IMR-90 (cell line): ENCODE measurements around the gene IL12RB1. TPM values are rescaled to one million over a fixed set of nuclear protein-coding genes. Genes with fewer than 3 reads are reported as not detected.
A peak's percentile ranks its signal among the peaks of the same experiment; 100 is the strongest.

ENCODE experiments used
- ATAC-seq: fragments of 200-7000 bp; cut with Tn5 transposase; 2 replicates; pipeline ENCODE4 v1.9.1; 2020; ENCODE audit warnings: low read depth, mild to moderate bottlenecking, moderate library complexity
- BruUV-seq: library from RNA; stranded (reverse); fragments of 400-500 nt; replicated peaks from 2 replicates; lab custom pipeline; 2021; lab: Mats Ljungman, UMichigan
- CTCF ChIA-PET: fragments of 300-600 bp; formaldehyde crosslinking; extraction: SDS; loops from one replicate; lab custom pipeline; 2021; ENCODE audit warnings: antibody characterized with exemption; lab: Yijun Ruan, JAX
- POLR2A ChIA-PET: fragments of 300-600 bp; sonication (Branson Sonifier 250); formaldehyde crosslinking; loops from one replicate; lab custom pipeline; 2022; ENCODE audit warnings: antibody characterized with exemption; ENCODE audit not compliant: unreplicated experiment; lab: Charles Lee
- DNase-seq: peaks from one replicate; pipeline ENCODE4 v3.0.0; 2013
- H2AFZ ChIP-seq: replicated peaks from 2 replicates; pipeline ENCODE3; 2013; ENCODE audit warnings: low read length, mild to moderate bottlenecking; ENCODE audit not compliant: poor library complexity
- H2AK5ac ChIP-seq: 2 replicates; pipeline ENCODE4 v1.6.1; 2013; ENCODE audit warnings: low read depth, low read length, inconsistent platforms
- H2AK9ac ChIP-seq: replicated peaks from 2 replicates; pipeline ENCODE3; 2013; ENCODE audit warnings: mild to moderate bottlenecking, low read depth, low read length, moderate library complexity; ENCODE audit not compliant: poor library complexity
- H2BK120ac ChIP-seq: 2 replicates; pipeline ENCODE4 v1.6.1; 2013; ENCODE audit warnings: low read depth, low read length, inconsistent platforms
- H2BK15ac ChIP-seq: 3 replicates; pipeline ENCODE4 v1.6.1; 2013; ENCODE audit warnings: low read depth, low read length, inconsistent platforms
- H2BK20ac ChIP-seq: 2 replicates; pipeline ENCODE4 v1.6.1; 2013; ENCODE audit warnings: low read depth, mild to moderate bottlenecking, inconsistent platforms, low read length, moderate library complexity
- H2BK5ac ChIP-seq: 2 replicates; pipeline ENCODE4 v1.6.1; 2013; ENCODE audit warnings: mild to moderate bottlenecking, low read depth, low read length, inconsistent platforms; ENCODE audit not compliant: poor library complexity, severe bottlenecking
- H3K14ac ChIP-seq: replicated peaks from 2 replicates; pipeline ENCODE4 v1.6.1; 2013; ENCODE audit warnings: low read depth, low read length, inconsistent platforms
- H3K18ac ChIP-seq: 2 replicates; pipeline ENCODE4 v1.6.1; 2013; ENCODE audit warnings: low read depth, low read length, control low read depth
- H3K23ac ChIP-seq: 2 replicates; pipeline ENCODE4 v1.6.1; 2013; ENCODE audit warnings: low read depth, low read length, inconsistent platforms
- H3K27ac ChIP-seq: 2 replicates; pipeline ENCODE4 v1.5.1; 2013; ENCODE audit warnings: mild to moderate bottlenecking, control low read depth, low read length; ENCODE audit not compliant: insufficient read depth
- H3K27me3 ChIP-seq: 2 replicates; pipeline ENCODE4 v1.6.1; 2013; ENCODE audit warnings: low read length; ENCODE audit not compliant: control insufficient read depth, insufficient read depth
- H3K36me3 ChIP-seq: 2 replicates; pipeline ENCODE4 v1.6.1; 2013; ENCODE audit warnings: low read length, mixed read lengths; ENCODE audit not compliant: control insufficient read depth, insufficient read depth
- H3K4ac ChIP-seq: 2 replicates; pipeline ENCODE4 v1.6.1; 2013; ENCODE audit warnings: low read depth, low read length, inconsistent platforms
- H3K4me1 ChIP-seq: 2 replicates; pipeline ENCODE4 v1.6.1; 2013; ENCODE audit warnings: low read length, mixed read lengths; ENCODE audit not compliant: control insufficient read depth, insufficient read depth
- H3K4me2 ChIP-seq: 2 replicates; pipeline ENCODE4 v1.6.1; 2013; ENCODE audit warnings: low read depth, mild to moderate bottlenecking, control low read depth, low read length, moderate library complexity
- H3K4me3 ChIP-seq: 2 replicates; pipeline ENCODE4 v1.5.1; 2013; ENCODE audit warnings: low read depth, mild to moderate bottlenecking, control low read depth, low read length, moderate library complexity; ENCODE audit not compliant: insufficient read depth
- H3K56ac ChIP-seq: 2 replicates; pipeline ENCODE4 v1.6.1; 2013; ENCODE audit warnings: low read length, inconsistent platforms; ENCODE audit not compliant: insufficient read depth; ENCODE audit errors: extremely low read depth
- H3K79me1 ChIP-seq, 2 experiments: 2 replicates each; pipeline ENCODE4 v1.6.1; 2013; ENCODE audit warnings: low read length in 2 of 2, inconsistent platforms in 1 of 2, low read depth in 1 of 2
- H3K9ac ChIP-seq: 2 replicates; pipeline ENCODE4 v1.6.1; 2013; ENCODE audit warnings: low read depth, low read length, control low read depth
- H3K9me1 ChIP-seq: 2 replicates; pipeline ENCODE4 v1.6.1; 2013; ENCODE audit warnings: low read length, inconsistent platforms; ENCODE audit not compliant: insufficient read depth
- H3K9me3 ChIP-seq: 2 replicates; pipeline ENCODE4 v1.6.1; 2013; ENCODE audit warnings: low read length; ENCODE audit not compliant: control insufficient read depth, insufficient read depth
- H4K20me1 ChIP-seq: 2 replicates; pipeline ENCODE4 v1.6.1; 2013; ENCODE audit warnings: low read length, inconsistent platforms; ENCODE audit not compliant: insufficient read depth
- H4K5ac ChIP-seq: 2 replicates; pipeline ENCODE4 v1.6.1; 2013; ENCODE audit warnings: mild to moderate bottlenecking, low read depth, low read length, control low read depth
- H4K8ac ChIP-seq, 2 experiments: 2 replicates each; pipeline ENCODE4 v1.6.1; 2013; ENCODE audit warnings: low read depth in 2 of 2, low read length in 2 of 2, control low read depth in 1 of 2, inconsistent platforms in 1 of 2
- H4K91ac ChIP-seq: 2 replicates; pipeline ENCODE4 v1.6.1; 2013; ENCODE audit warnings: low read depth, low read length, inconsistent platforms; ENCODE audit not compliant: insufficient read depth
- BHLHE40 ChIP-seq: fragments of 150-350 bp; IDR thresholded peaks from 2 replicates; pipeline ENCODE4 v1.6.1; 2016; ENCODE audit warnings: mild to moderate bottlenecking, low read depth, low read length
- CEBPB ChIP-seq: IDR thresholded peaks from 2 replicates; pipeline ENCODE4 v1.6.1; 2012; ENCODE audit warnings: low read depth, low read length, improper control_type of control experiment
- CHD1 ChIP-seq: IDR thresholded peaks from 2 replicates; pipeline ENCODE4 v1.6.1; 2012; ENCODE audit warnings: low read depth, low read length, improper control_type of control experiment
- MXI1 ChIP-seq: IDR thresholded peaks from 2 replicates; pipeline ENCODE4 v1.6.1; 2012; ENCODE audit warnings: low read depth, mild to moderate bottlenecking, low read length, moderate library complexity, borderline replicate concordance
- POLR2A ChIP-seq: IDR thresholded peaks from 2 replicates; pipeline ENCODE4 v1.6.1; 2012; ENCODE audit warnings: mild to moderate bottlenecking, low read depth, low read length
- RCOR1 ChIP-seq: IDR thresholded peaks from 2 replicates; pipeline ENCODE4 v1.6.1; 2012; ENCODE audit warnings: mild to moderate bottlenecking, low read length, improper control_type of control experiment; ENCODE audit not compliant: insufficient replicate concordance
- RFX5 ChIP-seq: IDR thresholded peaks from 2 replicates; pipeline ENCODE4 v1.8.0; 2012; ENCODE audit warnings: low read depth, mild to moderate bottlenecking, low read length, moderate library complexity
- SMC3 ChIP-seq: fragments of 150-350 bp; IDR thresholded peaks from 2 replicates; pipeline ENCODE4 v1.6.1; 2016; ENCODE audit warnings: low read depth, mild to moderate bottlenecking, antibody characterized with exemption, low read length, moderate library complexity
- WGBS, 2 experiments: methylation state at CpG; one replicate each; pipeline versions ENCODE4 v1.1.5 to v1.1.7; 2013; ENCODE audit warnings: missing lambda C conversion rate in 2 of 2; ENCODE audit not compliant: insufficient read length in 1 of 2; ENCODE audit errors: extremely low coverage in 2 of 2; 5-methylcytosine and 5-hydroxymethylcytosine counted together
- dilution Hi-C: fragments of 300-500 bp; cut with HindIII; formaldehyde crosslinking; loops from one replicate; pipeline ENCODE4 v1.14.3; 2018; ENCODE audit warnings: low sequenced_read_pairs; ENCODE audit not compliant: unreplicated experiment
- in situ Hi-C: fragments of 300-500 bp; cut with MboI; formaldehyde crosslinking; loops from 3 replicates; pipeline ENCODE4 v1.14.3; 2019; ENCODE audit warnings: low sequenced_read_pairs, inconsistent platforms, mixed read lengths
- intact Hi-C: fragments of 100-400 bp; cut with micrococcal nuclease; formaldehyde crosslinking; loops from 2 replicates; pipeline ENCODE4 v1.10.0; 2022
- polyA plus RNA-seq, 3 experiments: library from polyadenylated mRNA; depleted of rRNA; stranded (reverse); fragments of >200 nt; gene quantifications; 2 replicates each; pipeline ENCODE4 v1.2.3, GENCODE V29; 2012; ENCODE audit warnings: low replicate concordance in 1 of 3
- total RNA-seq: library from RNA; depleted of rRNA; stranded (reverse); fragments of >200 nt; gene quantifications from 2 replicates; pipeline ENCODE4 v1.2.3, GENCODE V29; 2012
- TF ChIP-seq, protein P1 (sequence below): conservative IDR thresholded peaks from 2 replicates; pipeline ENCODE4 v1.5.1; 2012; ENCODE audit warnings: mild to moderate bottlenecking, low read depth, low read length, improper control_type of control experiment
- TF ChIP-seq, protein P2 (sequence below): fragments of 150-350 bp; IDR thresholded peaks from 2 replicates; pipeline ENCODE4 v1.6.1; 2017; ENCODE audit warnings: mild to moderate bottlenecking, antibody characterized with exemption, low read length, low read depth
- TF ChIP-seq, protein P3 (sequence below): fragments of 150-350 bp; IDR thresholded peaks from 2 replicates; pipeline ENCODE4 v1.6.1; 2016; ENCODE audit warnings: low read depth, mild to moderate bottlenecking, low read length, moderate library complexity, borderline replicate concordance

Gene IL12RB1
- total and polyA plus RNA-seq, 2 of the 4 experiments (the other 2 are of a cell fraction) = not detected

DNA sequence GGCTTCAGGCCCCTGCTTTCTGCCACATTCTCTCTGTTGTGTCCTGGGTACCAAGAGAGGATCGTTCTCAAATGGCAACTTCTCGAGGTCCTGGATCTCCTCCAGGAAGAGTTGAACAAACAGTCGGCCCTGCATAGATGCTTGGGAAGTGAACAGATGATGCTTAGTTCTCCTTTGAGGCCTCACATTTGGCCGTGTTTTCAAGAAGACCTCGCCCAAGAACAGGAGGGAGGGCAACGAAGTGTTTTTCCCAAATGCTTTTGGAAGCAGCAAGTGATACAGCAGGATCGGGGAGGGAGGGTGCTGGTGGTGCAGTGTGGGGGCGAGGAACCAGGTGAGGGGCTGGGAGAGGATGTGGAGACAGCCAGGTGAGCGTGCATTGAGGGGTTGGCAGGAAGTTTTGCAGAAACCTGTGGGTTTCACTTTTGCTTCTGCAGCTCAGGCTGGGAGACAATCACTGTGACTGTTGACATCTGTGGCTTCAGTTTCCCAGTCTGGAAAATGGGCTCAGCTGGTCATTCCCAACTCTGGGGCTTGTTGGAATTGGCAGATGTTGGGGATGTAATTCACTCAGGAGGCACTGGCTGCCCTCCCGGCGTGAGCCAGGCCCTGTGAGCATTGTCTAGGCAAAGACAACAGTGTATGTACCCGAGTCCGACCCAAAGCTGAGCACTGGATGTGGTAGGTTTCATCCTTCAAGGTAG, 32.4 kb upstream of the IL12RB1 start:
- Histone ChIP-seq H3K4me1 (peaks cover 13% of the 10 kb centered on the region), H3K14ac (peak overlapping the region; percentile 58; the same call in 1 of the 2 replicates), H3K4me3 (no peak overlapping the region), H4K91ac (no peak overlapping the region), H3K36me3 (peaks cover 23% of the 10 kb centered on the region), H3K9ac (no peak overlapping the region), H3K27ac (no peak overlapping the region), H3K9me3 (no peaks in the 10 kb centered on the region), H2BK5ac (no peak overlapping the region), H2BK120ac (no peak overlapping the region), H3K4me2 (peak overlapping the region; percentile 46), H2BK15ac (no peak overlapping the region), H3K56ac (no peak overlapping the region), H3K9me1 (peaks cover 6% of the 10 kb centered on the region; the same call in 1 of the 2 replicates), H4K8ac (no peak overlapping the region), H2AK9ac (peak overlapping the region; percentile 80), H3K4ac (no peak overlapping the region), H2AK5ac (no peak overlapping the region), H4K5ac (no peak overlapping the region), H3K23ac (peak overlapping the region; percentile 49), H3K18ac (no peak overlapping the region), H3K27me3 (no peaks in the 10 kb centered on the region), H2AFZ (peak overlapping the region; percentile 92), H2BK20ac (no peak overlapping the region), H4K20me1 (peaks cover 2% of the 10 kb centered on the region; the same call in 1 of the 2 replicates), H3K79me1 (peaks cover 6 to 14% of the 10 kb centered on the region in 2 experiments; a peak in 2 of 4 replicates)
- ATAC-seq (no peak), DNase-seq (peak; percentile 18)
- WGBS, 2 experiments = 31% methylated on average over 9 of the region's 13 CpGs; no CpG with 5 or more reads in 1 of the 2 experiments
- CTCF ChIA-PET = no interaction called here
- POLR2A ChIA-PET = no interaction called here
- TF ChIP-seq BHLHE40 (no peak), POLR2A (no peak), SMC3 (no peak), MXI1 (no peak), CEBPB (no peak), RFX5 (no peak), CHD1 (no peak), RCOR1 (no peak)
- TF ChIP-seq, protein P1, sequence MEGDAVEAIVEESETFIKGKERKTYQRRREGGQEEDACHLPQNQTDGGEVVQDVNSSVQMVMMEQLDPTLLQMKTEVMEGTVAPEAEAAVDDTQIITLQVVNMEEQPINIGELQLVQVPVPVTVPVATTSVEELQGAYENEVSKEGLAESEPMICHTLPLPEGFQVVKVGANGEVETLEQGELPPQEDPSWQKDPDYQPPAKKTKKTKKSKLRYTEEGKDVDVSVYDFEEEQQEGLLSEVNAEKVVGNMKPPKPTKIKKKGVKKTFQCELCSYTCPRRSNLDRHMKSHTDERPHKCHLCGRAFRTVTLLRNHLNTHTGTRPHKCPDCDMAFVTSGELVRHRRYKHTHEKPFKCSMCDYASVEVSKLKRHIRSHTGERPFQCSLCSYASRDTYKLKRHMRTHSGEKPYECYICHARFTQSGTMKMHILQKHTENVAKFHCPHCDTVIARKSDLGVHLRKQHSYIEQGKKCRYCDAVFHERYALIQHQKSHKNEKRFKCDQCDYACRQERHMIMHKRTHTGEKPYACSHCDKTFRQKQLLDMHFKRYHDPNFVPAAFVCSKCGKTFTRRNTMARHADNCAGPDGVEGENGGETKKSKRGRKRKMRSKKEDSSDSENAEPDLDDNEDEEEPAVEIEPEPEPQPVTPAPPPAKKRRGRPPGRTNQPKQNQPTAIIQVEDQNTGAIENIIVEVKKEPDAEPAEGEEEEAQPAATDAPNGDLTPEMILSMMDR = no peak
- TF ChIP-seq, protein P2, sequence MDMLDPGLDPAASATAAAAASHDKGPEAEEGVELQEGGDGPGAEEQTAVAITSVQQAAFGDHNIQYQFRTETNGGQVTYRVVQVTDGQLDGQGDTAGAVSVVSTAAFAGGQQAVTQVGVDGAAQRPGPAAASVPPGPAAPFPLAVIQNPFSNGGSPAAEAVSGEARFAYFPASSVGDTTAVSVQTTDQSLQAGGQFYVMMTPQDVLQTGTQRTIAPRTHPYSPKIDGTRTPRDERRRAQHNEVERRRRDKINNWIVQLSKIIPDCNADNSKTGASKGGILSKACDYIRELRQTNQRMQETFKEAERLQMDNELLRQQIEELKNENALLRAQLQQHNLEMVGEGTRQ = no peak
- TF ChIP-seq, protein P3, sequence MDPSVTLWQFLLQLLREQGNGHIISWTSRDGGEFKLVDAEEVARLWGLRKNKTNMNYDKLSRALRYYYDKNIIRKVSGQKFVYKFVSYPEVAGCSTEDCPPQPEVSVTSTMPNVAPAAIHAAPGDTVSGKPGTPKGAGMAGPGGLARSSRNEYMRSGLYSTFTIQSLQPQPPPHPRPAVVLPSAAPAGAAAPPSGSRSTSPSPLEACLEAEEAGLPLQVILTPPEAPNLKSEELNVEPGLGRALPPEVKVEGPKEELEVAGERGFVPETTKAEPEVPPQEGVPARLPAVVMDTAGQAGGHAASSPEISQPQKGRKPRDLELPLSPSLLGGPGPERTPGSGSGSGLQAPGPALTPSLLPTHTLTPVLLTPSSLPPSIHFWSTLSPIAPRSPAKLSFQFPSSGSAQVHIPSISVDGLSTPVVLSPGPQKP = no peak
- no TSS peak for BruUV-seq
- in situ Hi-C loops = loop anchor here (10.0 kb wide), 1 partner anchor 296 kb away; the partner anchor contains the start of gene SSBP4
- dilution Hi-C loops = no loop called here
- intact Hi-C loops = no loop called here
